HEK293 (cell line): ENCODE measurements around the gene SULT1C3.

Experiments
- CTCF ChIA-PET: fragments of 350-600 bp; formaldehyde crosslinking; extraction: SDS; loops from one replicate; lab custom pipeline; 2021; ENCODE audit warnings: antibody characterized with exemption; lab: Yijun Ruan, JAX
- POLR2A ChIA-PET: fragments of 300-600 bp; formaldehyde crosslinking; extraction: SDS; loops from one replicate; lab custom pipeline; 2020; ENCODE audit warnings: antibody characterized with exemption, inconsistent platforms; lab: Yijun Ruan, JAX
- H3K27ac ChIP-seq: fragments of 200-500 bp; sonication (Bioruptor generic); 2 replicates; pipeline ENCODE4 v1.5.1; 2014; ENCODE audit warnings: low read depth, low read length, control low read depth, inconsistent platforms; ENCODE audit errors: extremely low read depth
- H3K36me3 ChIP-seq, 2 experiments: fragments of 200-500 bp in 1 of 2; sonication (Bioruptor generic) in 1 of 2; 1 replicate in 1 of 2; 2 replicates in 1 of 2; pipeline ENCODE4 v1.5.1; 2014 to 2017; ENCODE audit warnings: inconsistent platforms in 2 of 2, low read length in 2 of 2; ENCODE audit not compliant: control insufficient read depth in 2 of 2, insufficient read depth in 1 of 2
- H3K4me1 ChIP-seq: fragments of 200-500 bp; sonication (Bioruptor generic); 2 replicates; pipeline ENCODE4 v1.5.1; 2014; ENCODE audit warnings: mild to moderate bottlenecking, low read length, inconsistent platforms; ENCODE audit not compliant: control insufficient read depth, insufficient read depth
- H3K4me3 ChIP-seq: 2 replicates; pipeline ENCODE4 v1.5.1; 2011; ENCODE audit warnings: low read depth, mild to moderate bottlenecking, control low read depth, low read length, moderate library complexity
- H3K9me3 ChIP-seq: fragments of 200-500 bp; sonication (Bioruptor generic); 2 replicates; pipeline ENCODE4 v1.5.1; 2014; ENCODE audit warnings: low read depth, low read length, inconsistent platforms; ENCODE audit not compliant: control insufficient read depth, insufficient read depth
- BCL11A ChIP-seq: fragments of 450-650 bp; formaldehyde crosslinking; IDR thresholded peaks from 2 replicates; pipeline ENCODE4 v1.5.1; 2016; ENCODE audit warnings: low read depth, missing biosample characterization, missing genetic modification characterization
- FEZF1 ChIP-seq: fragments of 450-650 bp; formaldehyde crosslinking; IDR thresholded peaks from 2 replicates; pipeline ENCODE4 v1.5.1; 2016; ENCODE audit warnings: missing biosample characterization, missing genetic modification characterization
- GFI1B ChIP-seq: fragments of 450-650 bp; formaldehyde crosslinking; IDR thresholded peaks from 2 replicates; pipeline ENCODE4 v1.5.1; 2016; ENCODE audit warnings: missing biosample characterization, missing genetic modification characterization
- IKZF3 ChIP-seq: fragments of 450-650 bp; IDR thresholded peaks from 2 replicates; pipeline ENCODE4 v1.5.0; 2018; ENCODE audit warnings: missing biosample characterization, mild to moderate bottlenecking, missing genetic modification characterization, moderate library complexity
- REPIN1 ChIP-seq: fragments of 450-650 bp; formaldehyde crosslinking; IDR thresholded peaks from 2 replicates; pipeline ENCODE4 v1.5.1; 2017; ENCODE audit warnings: missing biosample characterization, missing genetic modification characterization, low read depth
- SCRT2 ChIP-seq: fragments of 450-650 bp; formaldehyde crosslinking; IDR thresholded peaks from 2 replicates; pipeline ENCODE4 v1.5.1; 2016; ENCODE audit warnings: missing biosample characterization, missing genetic modification characterization
- TCF7L2 ChIP-seq: IDR thresholded peaks from 2 replicates; pipeline ENCODE4 v1.6.1; 2011; ENCODE audit warnings: low read depth, mild to moderate bottlenecking, inconsistent platforms, low read length, moderate library complexity, borderline replicate concordance
- TRIM28 ChIP-seq: IDR thresholded peaks from 2 replicates; pipeline ENCODE4 v1.6.1; 2011; ENCODE audit warnings: low read length, control low read depth, borderline replicate concordance
- WT1 ChIP-seq: fragments of 450-650 bp; formaldehyde crosslinking; IDR thresholded peaks from 2 replicates; pipeline ENCODE4 v1.5.1; 2016; ENCODE audit warnings: missing biosample characterization, missing genetic modification characterization
- ZBTB17 ChIP-seq: fragments of 450-650 bp; formaldehyde crosslinking; IDR thresholded peaks from 2 replicates; pipeline ENCODE4 v1.5.1; 2016; ENCODE audit warnings: missing biosample characterization, missing genetic modification characterization
- ZFP41 ChIP-seq: fragments of 450-650 bp; formaldehyde crosslinking; IDR thresholded peaks from 2 replicates; pipeline ENCODE4 v1.5.1; 2016; ENCODE audit warnings: missing biosample characterization, missing genetic modification characterization, borderline replicate concordance
- ZNF121 ChIP-seq: fragments of 450-650 bp; formaldehyde crosslinking; IDR thresholded peaks from 2 replicates; pipeline ENCODE4 v1.5.1; 2016; ENCODE audit warnings: missing biosample characterization, missing genetic modification characterization
- ZNF211 ChIP-seq: fragments of 450-650 bp; formaldehyde crosslinking; IDR thresholded peaks from 2 replicates; pipeline ENCODE4 v1.5.1; 2016; ENCODE audit warnings: low read depth, missing biosample characterization, missing genetic modification characterization
- ZNF311 ChIP-seq: fragments of 450-650 bp; formaldehyde crosslinking; IDR thresholded peaks from 2 replicates; pipeline ENCODE4 v1.5.1; 2017; ENCODE audit warnings: missing biosample characterization, missing genetic modification characterization, borderline replicate concordance
- ZNF335 ChIP-seq: fragments of 450-650 bp; formaldehyde crosslinking; conservative IDR thresholded peaks from 2 replicates; pipeline ENCODE4 v1.5.1; 2016; ENCODE audit warnings: missing biosample characterization, missing genetic modification characterization
- ZNF366 ChIP-seq: fragments of 450-650 bp; formaldehyde crosslinking; conservative IDR thresholded peaks from 2 replicates; pipeline ENCODE4 v1.5.1; 2016; ENCODE audit warnings: missing biosample characterization, missing genetic modification characterization
- ZNF433 ChIP-seq: fragments of 450-650 bp; formaldehyde crosslinking; IDR thresholded peaks from 2 replicates; pipeline ENCODE4 v1.5.1; 2016; ENCODE audit warnings: missing biosample characterization, missing genetic modification characterization, low read depth
- ZNF501 ChIP-seq: fragments of 450-650 bp; formaldehyde crosslinking; IDR thresholded peaks from 2 replicates; pipeline ENCODE4 v1.5.1; 2016; ENCODE audit warnings: missing biosample characterization, missing genetic modification characterization
- ZNF514 ChIP-seq: fragments of 450-650 bp; formaldehyde crosslinking; IDR thresholded peaks from 2 replicates; pipeline ENCODE4 v1.5.1; 2016; ENCODE audit warnings: missing biosample characterization, missing genetic modification characterization
- ZNF530 ChIP-seq: fragments of 450-650 bp; formaldehyde crosslinking; IDR thresholded peaks from 2 replicates; pipeline ENCODE4 v1.5.1; 2016; ENCODE audit warnings: low read depth, missing biosample characterization, missing genetic modification characterization
- ZNF76 ChIP-seq: fragments of 450-650 bp; formaldehyde crosslinking; IDR thresholded peaks from 2 replicates; pipeline ENCODE4; 2016; ENCODE audit warnings: low read depth, missing biosample characterization, missing genetic modification characterization, borderline replicate concordance
- ZNF768 ChIP-seq: fragments of 450-650 bp; formaldehyde crosslinking; IDR thresholded peaks from 2 replicates; pipeline ENCODE4 v1.5.1; 2018; ENCODE audit warnings: missing biosample characterization, mild to moderate bottlenecking, missing genetic modification characterization
- ZSCAN16 ChIP-seq: fragments of 450-650 bp; formaldehyde crosslinking; IDR thresholded peaks from 2 replicates; pipeline ENCODE4 v1.5.1; 2016; ENCODE audit warnings: missing biosample characterization, missing genetic modification characterization
- ZSCAN30 ChIP-seq: fragments of 450-650 bp; IDR thresholded peaks from 2 replicates; pipeline ENCODE4 v1.5.1; 2018; ENCODE audit warnings: missing biosample characterization, mild to moderate bottlenecking, missing genetic modification characterization, moderate library complexity
- TF ChIP-seq, protein P1 (sequence below): fragments of 450-650 bp; formaldehyde crosslinking; IDR thresholded peaks from 2 replicates; pipeline ENCODE4 v1.5.1; 2016; ENCODE audit warnings: missing biosample characterization, missing genetic modification characterization
- TF ChIP-seq, protein P2 (sequence below): sonication (generic); formaldehyde crosslinking; IDR thresholded peaks from 2 replicates; pipeline ENCODE4 v1.8.1; 2022; ENCODE audit warnings: mild to moderate bottlenecking, moderate library complexity, missing genetic modification reagents
- TF ChIP-seq, protein P3 (sequence below): fragments of 450-650 bp; formaldehyde crosslinking; IDR thresholded peaks from 2 replicates; pipeline ENCODE4 v1.5.1; 2016; ENCODE audit warnings: missing biosample characterization, missing genetic modification characterization, borderline replicate concordance
- TF ChIP-seq, protein P4 (sequence below): fragments of 450-650 bp; formaldehyde crosslinking; IDR thresholded peaks from 2 replicates; pipeline ENCODE4 v1.5.1; 2016; ENCODE audit warnings: missing biosample characterization, missing genetic modification characterization

The SULT1C3 gene

DNA sequence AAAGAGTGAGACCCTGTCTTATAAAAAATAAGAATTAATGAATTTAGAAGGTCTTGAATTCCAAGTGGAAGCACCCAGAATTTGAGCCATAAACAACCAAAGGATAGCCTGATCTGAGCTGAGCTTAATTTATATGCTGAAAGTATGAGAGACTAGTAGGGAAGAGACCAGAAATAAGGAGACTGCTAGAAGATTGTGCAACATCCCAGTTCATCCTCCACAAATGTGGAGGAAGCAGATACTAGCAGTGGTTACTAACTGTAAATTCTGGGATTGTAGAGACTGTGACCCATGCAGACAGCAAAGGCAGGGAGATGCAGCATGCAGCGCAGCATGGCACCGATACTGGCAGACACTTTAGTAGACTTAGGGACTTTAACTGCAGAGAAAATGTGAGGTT is 47.4 kb downstream of the SULT1C3 start (continued):
- TF ChIP-seq, protein P1, sequence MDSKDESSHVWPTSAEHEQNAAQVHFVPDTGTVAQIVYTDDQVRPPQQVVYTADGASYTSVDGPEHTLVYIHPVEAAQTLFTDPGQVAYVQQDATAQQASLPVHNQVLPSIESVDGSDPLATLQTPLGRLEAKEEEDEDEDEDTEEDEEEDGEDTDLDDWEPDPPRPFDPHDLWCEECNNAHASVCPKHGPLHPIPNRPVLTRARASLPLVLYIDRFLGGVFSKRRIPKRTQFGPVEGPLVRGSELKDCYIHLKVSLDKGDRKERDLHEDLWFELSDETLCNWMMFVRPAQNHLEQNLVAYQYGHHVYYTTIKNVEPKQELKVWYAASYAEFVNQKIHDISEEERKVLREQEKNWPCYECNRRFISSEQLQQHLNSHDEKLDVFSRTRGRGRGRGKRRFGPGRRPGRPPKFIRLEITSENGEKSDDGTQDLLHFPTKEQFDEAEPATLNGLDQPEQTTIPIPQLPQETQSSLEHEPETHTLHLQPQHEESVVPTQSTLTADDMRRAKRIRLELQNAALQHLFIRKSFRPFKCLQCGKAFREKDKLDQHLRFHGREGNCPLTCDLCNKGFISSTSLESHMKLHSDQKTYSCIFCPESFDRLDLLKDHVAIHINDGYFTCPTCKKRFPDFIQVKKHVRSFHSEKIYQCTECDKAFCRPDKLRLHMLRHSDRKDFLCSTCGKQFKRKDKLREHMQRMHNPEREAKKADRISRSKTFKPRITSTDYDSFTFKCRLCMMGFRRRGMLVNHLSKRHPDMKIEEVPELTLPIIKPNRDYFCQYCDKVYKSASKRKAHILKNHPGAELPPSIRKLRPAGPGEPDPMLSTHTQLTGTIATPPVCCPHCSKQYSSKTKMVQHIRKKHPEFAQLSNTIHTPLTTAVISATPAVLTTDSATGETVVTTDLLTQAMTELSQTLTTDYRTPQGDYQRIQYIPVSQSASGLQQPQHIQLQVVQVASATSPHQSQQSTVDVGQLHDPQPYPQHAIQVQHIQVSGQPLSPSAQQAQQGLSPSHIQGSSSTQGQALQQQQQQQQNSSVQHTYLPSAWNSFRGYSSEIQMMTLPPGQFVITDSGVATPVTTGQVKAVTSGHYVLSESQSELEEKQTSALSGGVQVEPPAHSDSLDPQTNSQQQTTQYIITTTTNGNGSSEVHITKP (tag by site-specific recombination): no peak
- TF ChIP-seq ZNF76: no peak
- TF ChIP-seq ZNF530 (tag by site-specific recombination): no peak
- TF ChIP-seq ZSCAN16: no peak
- TF ChIP-seq, all 188 proteins: peak for 0

DNA sequence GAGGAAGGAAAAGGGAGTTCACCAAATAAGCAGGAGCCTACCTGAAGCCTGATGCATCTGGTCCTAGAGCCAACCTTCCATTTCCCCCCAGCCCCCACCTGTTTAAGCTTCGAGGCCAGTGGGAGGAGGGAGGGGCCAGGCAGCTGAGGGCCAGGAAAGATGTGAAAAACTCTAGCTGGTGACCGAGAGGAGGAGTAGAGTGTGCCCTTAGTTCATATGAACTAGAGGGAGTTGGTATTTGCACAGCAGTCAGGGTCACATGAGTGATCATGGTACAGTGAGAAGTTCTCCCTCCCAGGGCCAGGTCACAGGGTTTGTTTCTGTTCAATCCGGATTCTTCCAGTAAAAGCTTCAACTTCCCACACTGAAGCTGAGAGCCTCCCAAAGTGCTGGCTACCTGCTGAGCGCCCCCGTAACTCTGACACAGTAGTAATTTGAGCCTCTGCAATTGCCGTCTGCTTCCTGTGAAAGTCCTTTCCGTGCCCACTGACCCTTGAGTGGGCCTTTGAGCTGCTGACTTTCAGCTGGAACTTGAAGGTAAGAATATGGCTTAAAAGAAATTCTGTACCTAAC is 48.9 kb downstream of the SULT1C3 start, which contains the start of gene SULT1C2:
TSS of gene SULT1C2 (plus strand) at position 362 of the 573 bp plus-strand sequence. CDS start 4,773 bp downstream, outside the sequence.
- ChIA-PET POLR2A (interaction anchor here (0.7 kb wide), 1 partner anchor 9 kb away, joined by 4 read pairs; no protein-coding TSS in a partner anchor), CTCF (interaction anchor here (0.6 to 1.2 kb wide), 2 partner anchors 348 to 444 kb away, joined by 3 read pairs; no protein-coding TSS in a partner anchor)
- no peaks in the 10 kb centered on the region for H3K36me3 ChIP-seq
- no peak within 1 kb of the TSS; the same call in 1 of the 2 replicates for H3K27ac ChIP-seq
- peaks cover 8% of the 10 kb centered on the region; the same call in 1 of the 2 replicates for H3K4me1 ChIP-seq
- no peak within 1 kb of the TSS for H3K4me3 ChIP-seq
- no peaks in the 10 kb centered on the region for H3K9me3 ChIP-seq
- TF ChIP-seq, protein P2, sequence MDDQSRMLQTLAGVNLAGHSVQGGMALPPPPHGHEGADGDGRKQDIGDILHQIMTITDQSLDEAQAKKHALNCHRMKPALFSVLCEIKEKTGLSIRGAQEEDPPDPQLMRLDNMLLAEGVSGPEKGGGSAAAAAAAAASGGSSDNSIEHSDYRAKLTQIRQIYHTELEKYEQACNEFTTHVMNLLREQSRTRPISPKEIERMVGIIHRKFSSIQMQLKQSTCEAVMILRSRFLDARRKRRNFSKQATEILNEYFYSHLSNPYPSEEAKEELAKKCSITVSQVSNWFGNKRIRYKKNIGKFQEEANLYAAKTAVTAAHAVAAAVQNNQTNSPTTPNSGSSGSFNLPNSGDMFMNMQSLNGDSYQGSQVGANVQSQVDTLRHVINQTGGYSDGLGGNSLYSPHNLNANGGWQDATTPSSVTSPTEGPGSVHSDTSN (CRISPR knock-in tag): no peak
- TF ChIP-seq TCF7L2 (no peak), ZNF211 (tag by site-specific recombination) (no peak), ZNF121 (no peak), ZNF514 (tag by site-specific recombination) (no peak), ZNF501 (tag by site-specific recombination) (no peak), ZBTB17 (peak; percentile 52), BCL11A (no peak), GFI1B (tag by site-specific recombination) (no peak), SCRT2 (tag by site-specific recombination) (peak; percentile 85), REPIN1 (no peak), TRIM28 (peak; percentile 60; the same call in 1 of the 2 replicates), ZNF335 (tag by site-specific recombination) (no peak), ZNF366 (tag by site-specific recombination) (no peak; the same call in 1 of the 2 replicates), ZNF433 (tag by site-specific recombination) (no peak), ZSCAN30 (0 out of 2 replicates have a peak, but pooled peaks have one; percentile 12), WT1 (peak; percentile 84), ZNF311 (tag by site-specific recombination) (no peak), FEZF1 (no peak; the same call in 1 of the 2 replicates), ZNF768 (tag by site-specific recombination) (no peak), ZFP41 (tag by site-specific recombination) (no peak), IKZF3 (peak; percentile 44; the same call in 1 of the 2 replicates)
- TF ChIP-seq, protein P3, sequence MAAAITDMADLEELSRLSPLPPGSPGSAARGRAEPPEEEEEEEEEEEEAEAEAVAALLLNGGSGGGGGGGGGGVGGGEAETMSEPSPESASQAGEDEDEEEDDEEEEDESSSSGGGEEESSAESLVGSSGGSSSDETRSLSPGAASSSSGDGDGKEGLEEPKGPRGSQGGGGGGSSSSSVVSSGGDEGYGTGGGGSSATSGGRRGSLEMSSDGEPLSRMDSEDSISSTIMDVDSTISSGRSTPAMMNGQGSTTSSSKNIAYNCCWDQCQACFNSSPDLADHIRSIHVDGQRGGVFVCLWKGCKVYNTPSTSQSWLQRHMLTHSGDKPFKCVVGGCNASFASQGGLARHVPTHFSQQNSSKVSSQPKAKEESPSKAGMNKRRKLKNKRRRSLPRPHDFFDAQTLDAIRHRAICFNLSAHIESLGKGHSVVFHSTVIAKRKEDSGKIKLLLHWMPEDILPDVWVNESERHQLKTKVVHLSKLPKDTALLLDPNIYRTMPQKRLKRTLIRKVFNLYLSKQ (tag by site-specific recombination): no peak
- TF ChIP-seq, protein P4, sequence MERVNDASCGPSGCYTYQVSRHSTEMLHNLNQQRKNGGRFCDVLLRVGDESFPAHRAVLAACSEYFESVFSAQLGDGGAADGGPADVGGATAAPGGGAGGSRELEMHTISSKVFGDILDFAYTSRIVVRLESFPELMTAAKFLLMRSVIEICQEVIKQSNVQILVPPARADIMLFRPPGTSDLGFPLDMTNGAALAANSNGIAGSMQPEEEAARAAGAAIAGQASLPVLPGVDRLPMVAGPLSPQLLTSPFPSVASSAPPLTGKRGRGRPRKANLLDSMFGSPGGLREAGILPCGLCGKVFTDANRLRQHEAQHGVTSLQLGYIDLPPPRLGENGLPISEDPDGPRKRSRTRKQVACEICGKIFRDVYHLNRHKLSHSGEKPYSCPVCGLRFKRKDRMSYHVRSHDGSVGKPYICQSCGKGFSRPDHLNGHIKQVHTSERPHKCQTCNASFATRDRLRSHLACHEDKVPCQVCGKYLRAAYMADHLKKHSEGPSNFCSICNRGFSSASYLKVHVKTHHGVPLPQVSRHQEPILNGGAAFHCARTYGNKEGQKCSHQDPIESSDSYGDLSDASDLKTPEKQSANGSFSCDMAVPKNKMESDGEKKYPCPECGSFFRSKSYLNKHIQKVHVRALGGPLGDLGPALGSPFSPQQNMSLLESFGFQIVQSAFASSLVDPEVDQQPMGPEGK (tag by site-specific recombination): peak; percentile 49
